Mesendoderm (in vitro differentiated cells): ENCODE measurements around the gene GPATCH2L.

Experiments used
- DNase-seq: peaks from one replicate; pipeline ENCODE4 v3.0.0; 2013
- H2AK5ac ChIP-seq: 2 replicates; pipeline ENCODE4 v1.6.1; 2013; ENCODE audit warnings: low read length, inconsistent platforms
- H2BK120ac ChIP-seq: 2 replicates; pipeline ENCODE4 v1.6.1; 2013; ENCODE audit warnings: low read depth, mild to moderate bottlenecking, low read length, moderate library complexity, mixed read lengths
- H2BK15ac ChIP-seq: replicated peaks from 2 replicates; pipeline ENCODE4 v1.6.1; 2013; ENCODE audit warnings: low read depth, mild to moderate bottlenecking, moderate library complexity
- H2BK5ac ChIP-seq: 2 replicates; pipeline ENCODE4 v1.6.1; 2013; ENCODE audit warnings: low read length, inconsistent platforms
- H3K18ac ChIP-seq: 2 replicates; pipeline ENCODE4 v1.6.1; 2013; ENCODE audit warnings: mild to moderate bottlenecking, low read length, mixed read lengths
- H3K23ac ChIP-seq: one replicate; pipeline ENCODE4 v1.6.1; 2013; ENCODE audit warnings: low read length
- H3K27ac ChIP-seq: 2 replicates; pipeline ENCODE4 v1.5.1; 2013; ENCODE audit warnings: low read depth, mild to moderate bottlenecking, inconsistent platforms, low read length, moderate library complexity
- H3K27me3 ChIP-seq: 2 replicates; pipeline ENCODE4 v1.6.1; 2013; ENCODE audit warnings: low read length, control low read depth, mild to moderate bottlenecking, inconsistent platforms; ENCODE audit not compliant: insufficient read depth, poor library complexity
- H3K36me3 ChIP-seq: 2 replicates; pipeline ENCODE4 v1.6.1; 2013; ENCODE audit warnings: low read length, inconsistent platforms; ENCODE audit not compliant: control insufficient read depth, insufficient read depth
- H3K4ac ChIP-seq: one replicate; pipeline ENCODE4 v1.6.1; 2013; ENCODE audit warnings: low read depth, mild to moderate bottlenecking, low read length, moderate library complexity
- H3K4me1 ChIP-seq: 2 replicates; pipeline ENCODE4 v1.6.1; 2013; ENCODE audit warnings: low read depth, low read length, inconsistent platforms; ENCODE audit not compliant: control insufficient read depth
- H3K4me2 ChIP-seq: 2 replicates; pipeline ENCODE4 v1.6.1; 2013; ENCODE audit warnings: low read length
- H3K4me3 ChIP-seq: 2 replicates; pipeline ENCODE4 v1.5.1; 2013; ENCODE audit warnings: mild to moderate bottlenecking, low read length
- H3K56ac ChIP-seq: one replicate; pipeline ENCODE4 v1.6.1; 2013; ENCODE audit warnings: low read length
- H3K79me1 ChIP-seq: 2 replicates; pipeline ENCODE4 v1.6.1; 2013; ENCODE audit warnings: low read length, inconsistent platforms
- H3K79me2 ChIP-seq: 2 replicates; pipeline ENCODE4 v1.6.1; 2013; ENCODE audit warnings: mild to moderate bottlenecking, low read length; ENCODE audit not compliant: control insufficient read depth, insufficient read depth
- H3K9ac ChIP-seq: 2 replicates; pipeline ENCODE4 v1.6.1; 2013; ENCODE audit warnings: low read length, inconsistent platforms
- H4K5ac ChIP-seq: one replicate; pipeline ENCODE4 v1.6.1; 2013; ENCODE audit warnings: low read length
- H4K8ac ChIP-seq: one replicate; pipeline ENCODE4 v1.6.1; 2013; ENCODE audit warnings: low read depth, mild to moderate bottlenecking, control low read depth, low read length, moderate library complexity
- WGBS: extraction: QIAGEN DNeasy Blood & Tissue Kit; methylation state at CpG from one replicate; pipeline ENCODE4 v1.1.7; 2013; ENCODE audit warnings: low lambda C conversion rate, missing lambda C conversion rate; ENCODE audit not compliant: insufficient coverage; ENCODE audit errors: extremely low coverage; 5-methylcytosine and 5-hydroxymethylcytosine counted together

The GPATCH2L gene

DNA sequence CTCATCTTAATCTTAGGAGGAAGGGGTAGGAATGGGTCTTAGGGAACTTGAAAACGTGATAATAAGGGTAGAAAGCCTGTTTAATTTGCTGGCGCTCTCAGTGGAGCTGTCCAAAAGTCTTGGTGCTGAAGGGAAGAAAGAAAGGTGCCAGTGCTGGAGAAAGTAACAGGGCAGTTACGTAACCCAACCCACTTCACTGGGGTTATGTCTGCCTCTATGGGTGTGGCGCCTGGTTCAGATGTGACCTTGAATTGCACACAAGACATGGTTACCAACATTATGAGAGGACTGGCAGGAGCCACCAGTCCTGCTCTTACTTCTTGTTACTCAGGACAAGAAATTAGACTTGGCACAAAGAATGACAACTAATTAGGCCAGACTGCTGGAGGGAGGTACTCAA, 18.6 kb upstream of the GPATCH2L start:
- H3K23ac ChIP-seq: no peak overlapping the region
- H3K27me3 ChIP-seq: no peaks in the 10 kb centered on the region
- peak; percentile 77 for DNase-seq

DNA sequence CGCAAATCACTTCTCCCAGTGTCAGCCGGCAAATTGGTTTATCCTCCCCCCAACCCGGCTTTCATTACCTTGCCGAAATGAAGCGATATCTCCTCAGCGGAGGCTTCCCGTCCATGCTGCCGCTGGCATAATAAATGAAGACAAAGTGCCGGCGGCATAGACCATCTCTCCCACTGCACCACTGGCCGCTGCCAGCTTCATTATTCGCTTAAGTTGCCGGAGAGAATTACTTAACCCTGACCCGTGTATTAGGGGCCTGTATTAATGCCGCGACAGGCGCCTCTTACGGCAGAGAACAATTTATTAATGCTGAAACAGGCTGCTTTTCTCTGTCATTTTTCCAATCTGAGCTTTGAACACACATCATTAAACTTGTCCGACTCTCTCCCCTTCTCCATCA, 17.5 kb upstream of the GPATCH2L start:
- H2BK15ac ChIP-seq: no peak overlapping the region
- H3K36me3 ChIP-seq: no peaks in the 10 kb centered on the region
- no peak overlapping the region for H3K4me2 ChIP-seq
- no peak overlapping the region for H2BK120ac ChIP-seq
- WGBS: no CpG with 5 or more reads among the region's 19 CpGs
- no peak overlapping the region for H3K4me3 ChIP-seq
- no peak overlapping the region for H3K27ac ChIP-seq
- no peak for DNase-seq
- H3K9ac ChIP-seq: no peak overlapping the region
- H3K27me3 ChIP-seq: no peaks in the 10 kb centered on the region
- H2AK5ac ChIP-seq: no peak overlapping the region
- H3K4ac ChIP-seq: no peak overlapping the region
- H3K18ac ChIP-seq: no peak overlapping the region
- H2BK5ac ChIP-seq: no peak overlapping the region
- H3K4me1 ChIP-seq: peaks cover 29% of the 10 kb centered on the region
- no peak overlapping the region for H4K8ac ChIP-seq
- H4K5ac ChIP-seq: no peak overlapping the region
- H3K79me2 ChIP-seq: no peaks in the 10 kb centered on the region
- no peak overlapping the region for H3K23ac ChIP-seq
- H3K79me1 ChIP-seq: no peaks in the 10 kb centered on the region
- H3K56ac ChIP-seq: no peak overlapping the region

More for the DNA sequence above, 18.6 kb upstream of the GPATCH2L start:
- Histone ChIP-seq H2BK15ac (no peak overlapping the region), H3K9ac (no peak overlapping the region), H2BK5ac (no peak overlapping the region), H3K4me1 (peaks cover 29% of the 10 kb centered on the region), H3K27ac (no peak overlapping the region), H3K79me2 (no peaks in the 10 kb centered on the region), H3K79me1 (no peaks in the 10 kb centered on the region), H3K4ac (no peak overlapping the region), H2AK5ac (no peak overlapping the region), H4K8ac (no peak overlapping the region), H4K5ac (no peak overlapping the region), H3K56ac (no peak overlapping the region), H3K18ac (no peak overlapping the region), H2BK120ac (no peak overlapping the region), H3K4me2 (no peak overlapping the region), H3K36me3 (no peaks in the 10 kb centered on the region), H3K4me3 (no peak overlapping the region)
- no CpG with 5 or more reads among the region's 4 CpGs for WGBS

DNA sequence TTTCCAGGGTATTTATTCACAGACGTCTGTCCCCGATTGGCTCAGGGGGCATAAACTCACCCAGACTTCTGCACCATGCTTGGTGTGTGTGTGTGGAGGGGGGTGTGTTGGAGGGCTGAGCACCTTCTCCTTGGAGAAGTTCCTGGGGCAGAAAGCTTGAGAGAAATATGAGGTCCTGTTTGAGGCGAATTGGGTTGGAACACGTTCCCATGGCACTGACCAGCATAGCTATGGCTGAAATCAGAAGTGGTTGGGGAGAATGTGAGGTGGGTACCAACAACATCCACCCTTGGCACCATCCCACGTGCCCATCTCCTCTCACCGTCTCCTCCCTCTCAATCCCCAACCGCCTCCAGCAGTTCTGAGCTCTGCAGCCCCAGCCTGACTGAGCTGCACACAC, 16.0 kb upstream of the GPATCH2L start:
- WGBS: no CpG with 5 or more reads among the region's 7 CpGs
- H3K23ac ChIP-seq: no peak overlapping the region
- H3K4ac ChIP-seq: peak overlapping the region; percentile 8
- no peaks in the 10 kb centered on the region for H3K79me1 ChIP-seq
- H3K27ac ChIP-seq: no peak overlapping the region
- no peak overlapping the region for H3K4me3 ChIP-seq
- H3K79me2 ChIP-seq: no peaks in the 10 kb centered on the region
- no peak overlapping the region for H2BK120ac ChIP-seq
- no peaks in the 10 kb centered on the region for H3K27me3 ChIP-seq
- no peak for DNase-seq
- H4K5ac ChIP-seq: no peak overlapping the region
- no peak overlapping the region for H3K4me2 ChIP-seq
- H2BK15ac ChIP-seq: no peak overlapping the region
- H2BK5ac ChIP-seq: peak overlapping the region; percentile 30
- no peak overlapping the region for H3K9ac ChIP-seq
- H3K18ac ChIP-seq: peak overlapping the region; percentile 0
- no peaks in the 10 kb centered on the region for H3K36me3 ChIP-seq
- no peak overlapping the region for H4K8ac ChIP-seq
- peak overlapping the region; percentile 1 for H2AK5ac ChIP-seq
- H3K4me1 ChIP-seq: peaks cover 30% of the 10 kb centered on the region
- peak overlapping the region; percentile 51 for H3K56ac ChIP-seq

DNA sequence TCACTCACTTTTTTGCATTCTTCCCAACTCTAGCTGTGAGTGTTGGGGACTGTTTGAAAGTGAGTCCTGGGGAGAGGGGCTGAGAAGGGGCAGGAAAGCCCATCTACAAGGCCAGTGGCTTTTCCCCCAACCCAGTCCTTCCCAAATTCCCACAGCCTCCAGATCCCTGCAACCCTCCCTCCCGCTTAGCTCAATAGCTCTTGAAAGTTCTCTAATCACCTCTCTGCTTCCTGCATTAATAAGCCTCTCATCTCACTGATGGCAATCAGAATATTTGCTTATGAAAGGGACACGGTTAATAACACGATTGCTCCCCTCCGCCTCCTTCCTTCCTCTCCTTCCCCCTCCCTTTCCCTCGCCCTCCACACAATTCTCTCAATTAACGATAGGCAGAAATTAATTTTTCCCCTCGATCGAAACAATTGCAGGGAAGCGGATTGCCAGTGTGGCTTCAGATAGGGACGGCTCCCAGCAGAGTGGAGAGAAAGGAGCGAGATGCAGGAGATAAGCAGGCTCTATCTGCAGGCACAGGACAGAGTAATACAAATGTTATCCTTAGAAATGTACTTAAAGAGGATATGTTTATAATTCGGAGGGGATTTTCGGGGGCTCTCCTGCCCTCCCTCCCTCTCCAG, 15.1 kb upstream of the GPATCH2L start:
- H3K79me2 ChIP-seq: no peaks in the 10 kb centered on the region
- no peak overlapping the region for H4K5ac ChIP-seq
- H3K4me2 ChIP-seq: no peak overlapping the region
- no peak overlapping the region for H3K18ac ChIP-seq
- H2BK15ac ChIP-seq: no peak overlapping the region
- H3K27me3 ChIP-seq: no peaks in the 10 kb centered on the region
- H2BK120ac ChIP-seq: no peak overlapping the region
- peak; percentile 77 for DNase-seq
- peak overlapping the region; percentile 81 for H3K56ac ChIP-seq
- H3K79me1 ChIP-seq: no peaks in the 10 kb centered on the region
- no peak overlapping the region for H3K4ac ChIP-seq
- H3K4me1 ChIP-seq: peaks cover 25% of the 10 kb centered on the region
- H3K4me3 ChIP-seq: no peak overlapping the region
- H4K8ac ChIP-seq: no peak overlapping the region
- peak overlapping the region; percentile 52 for H3K27ac ChIP-seq
- H2AK5ac ChIP-seq: no peak overlapping the region
- WGBS: no CpG with 5 or more reads among the region's 13 CpGs
- peak overlapping the region; percentile 97 for H2BK5ac ChIP-seq
- H3K36me3 ChIP-seq: no peaks in the 10 kb centered on the region
- no peak overlapping the region for H3K23ac ChIP-seq
- peak overlapping the region; percentile 8 for H3K9ac ChIP-seq

DNA sequence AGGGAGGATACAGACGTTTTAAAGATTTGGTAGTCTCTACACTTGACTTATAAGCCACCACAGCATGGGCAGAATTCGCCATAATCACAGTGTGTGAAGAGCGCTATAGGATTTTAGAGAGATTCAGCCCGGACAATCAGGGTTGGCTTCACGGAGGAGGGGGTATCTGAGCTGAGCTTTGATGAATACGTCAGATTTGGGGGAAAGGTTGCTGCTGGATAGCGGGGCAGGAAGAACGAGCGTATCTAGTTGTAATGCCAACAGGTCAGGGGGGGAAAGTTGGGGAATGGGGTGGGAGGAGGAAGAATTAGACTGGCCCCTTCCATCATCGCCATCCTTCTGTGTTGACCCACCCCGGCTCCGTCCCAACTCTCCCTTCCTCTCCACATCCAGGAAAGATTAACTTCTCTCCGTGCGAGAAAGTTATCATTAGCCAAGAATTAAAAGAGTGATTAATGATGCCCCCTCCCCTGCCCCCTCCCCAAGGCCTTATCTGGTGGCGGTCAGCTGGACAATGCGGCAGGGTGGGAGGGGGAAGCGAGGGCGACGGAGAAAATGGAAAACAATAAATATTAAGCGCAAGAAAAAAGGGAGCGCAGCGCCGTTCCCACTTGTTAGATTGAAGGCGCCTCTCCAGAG, 13.5 kb upstream of the GPATCH2L start:
- peak overlapping the region; percentile 2 for H4K5ac ChIP-seq
- H3K4me1 ChIP-seq: peaks cover 14% of the 10 kb centered on the region
- peak overlapping the region; percentile 4 for H3K27ac ChIP-seq
- H2BK120ac ChIP-seq: peak overlapping the region; percentile 30
- no peaks in the 10 kb centered on the region for H3K27me3 ChIP-seq
- H3K79me2 ChIP-seq: no peaks in the 10 kb centered on the region
- peak overlapping the region; percentile 59 for H3K56ac ChIP-seq
- peak overlapping the region; percentile 3 for H3K9ac ChIP-seq
- no peak overlapping the region for H2BK15ac ChIP-seq
- no peak overlapping the region for H4K8ac ChIP-seq
- peak overlapping the region; percentile 2 for H3K4me2 ChIP-seq
- H3K4ac ChIP-seq: peak overlapping the region; percentile 18
- peak; percentile 73 for DNase-seq
- H2BK5ac ChIP-seq: peak overlapping the region; percentile 24
- WGBS: no CpG with 5 or more reads among the region's 24 CpGs
- H3K4me3 ChIP-seq: no peak overlapping the region
- H3K79me1 ChIP-seq: no peaks in the 10 kb centered on the region
- H3K23ac ChIP-seq: no peak overlapping the region
- no peak overlapping the region for H2AK5ac ChIP-seq
- no peaks in the 10 kb centered on the region for H3K36me3 ChIP-seq
- no peak overlapping the region for H3K18ac ChIP-seq
